H1 (cell line): Measurements from ENCODE around the gene NCF4. TPM values are rescaled to one million over a fixed set of nuclear protein-coding genes. Genes with fewer than 3 reads are reported as not detected.
A peak's percentile ranks its signal among the peaks of the same experiment; 100 is the strongest.

Experiments
- CTCF ChIA-PET: fragments of 300-600 bp; sonication (Branson Sonifier 250); formaldehyde crosslinking; loops from one replicate; lab custom pipeline; 2021; ENCODE audit not compliant: partially characterized antibody; lab: Charles Lee
- POLR2A ChIA-PET: fragments of 300-600 bp; sonication (Branson Sonifier 250); formaldehyde crosslinking; loops from one replicate; lab custom pipeline; 2021; ENCODE audit warnings: inconsistent platforms; ENCODE audit not compliant: partially characterized antibody; lab: Charles Lee
- DNase-seq, 2 experiments: peaks; one replicate each; pipeline versions ENCODE4 v3.0.0 to v3.0.0-alpha.2; 2010 to 2022; ENCODE audit warnings: low spot score in 2 of 2, low read depth in 1 of 2, mixed read lengths in 1 of 2
- FAIRE-seq: peaks from 2 replicates; lab custom pipeline; 2011; peaks lifted over from hg19 to GRCh38; lab: Jason Lieb, UNC
- H2AFZ ChIP-seq: 2 replicates; pipeline ENCODE4 v1.8.1; 2012; ENCODE audit warnings: low read length, inconsistent platforms
- H2AK5ac ChIP-seq: 2 replicates; pipeline ENCODE4 v1.6.1; 2013; ENCODE audit warnings: low read depth, low read length
- H2BK120ac ChIP-seq: replicated peaks from 2 replicates; pipeline ENCODE3; 2013; ENCODE audit warnings: low read depth, low read length, inconsistent platforms
- H2BK12ac ChIP-seq: 2 replicates; pipeline ENCODE4 v1.6.1; 2013; ENCODE audit warnings: low read depth, low read length
- H2BK15ac ChIP-seq: 2 replicates; pipeline ENCODE4 v1.6.1; 2013; ENCODE audit warnings: low read length
- H2BK20ac ChIP-seq: 2 replicates; pipeline ENCODE4 v1.6.1; 2013; ENCODE audit warnings: low read length
- H2BK5ac ChIP-seq: 2 replicates; pipeline ENCODE4 v1.6.1; 2013; ENCODE audit warnings: low read depth, low read length
- H3K14ac ChIP-seq: 2 replicates; pipeline ENCODE4 v1.6.1; 2013; ENCODE audit warnings: inconsistent platforms; ENCODE audit not compliant: insufficient read length
- H3K18ac ChIP-seq: 2 replicates; pipeline ENCODE4 v1.6.1; 2013; ENCODE audit warnings: low read length; ENCODE audit errors: extremely low read depth
- H3K23ac ChIP-seq: 2 replicates; pipeline ENCODE4 v1.6.1; 2013; ENCODE audit warnings: inconsistent platforms; ENCODE audit not compliant: insufficient read length
- H3K23me2 ChIP-seq: 2 replicates; pipeline ENCODE4 v1.6.1; 2013; ENCODE audit warnings: low read depth, low read length
- H3K27ac ChIP-seq: 2 replicates; pipeline ENCODE4 v1.6.1; 2011; ENCODE audit warnings: low read depth, low read length, inconsistent platforms
- H3K27me3 ChIP-seq, 4 experiments: replicated peaks in 1 of 4; 1 replicate in 1 of 4; 2 replicates in 3 of 4; pipeline versions ENCODE4 v1.6.1 to v1.8.1; 2011 to 2013; ENCODE audit warnings: low read length in 3 of 4, mild to moderate bottlenecking in 3 of 4, inconsistent platforms in 2 of 4, mixed read lengths in 2 of 4, moderate library complexity in 1 of 4; ENCODE audit not compliant: control insufficient read depth in 3 of 4, insufficient read depth in 3 of 4; ENCODE audit errors: extremely low read depth in 1 of 4
- H3K36me3 ChIP-seq, 4 experiments: 2 replicates each; pipeline versions ENCODE4 v1.6.1 to v1.8.1; 2011 to 2013; ENCODE audit warnings: mild to moderate bottlenecking in 4 of 4, low read length in 3 of 4, moderate library complexity in 2 of 4, control low read depth in 1 of 4, inconsistent platforms in 1 of 4; ENCODE audit not compliant: insufficient read depth in 4 of 4, control insufficient read depth in 2 of 4
- H3K4ac ChIP-seq: replicated peaks from 2 replicates; pipeline ENCODE3; 2013; ENCODE audit warnings: low read length, low read depth, mixed read lengths, inconsistent platforms; ENCODE audit not compliant: insufficient read length
- H3K4me1 ChIP-seq, 4 experiments: replicated peaks in 1 of 4; 1 replicate in 1 of 4; 2 replicates in 3 of 4; pipeline versions ENCODE4 v1.6.1 to v1.8.1; 2011 to 2013; ENCODE audit warnings: low read length in 3 of 4, inconsistent platforms in 2 of 4, mixed read lengths in 1 of 4; ENCODE audit not compliant: insufficient read depth in 4 of 4, control insufficient read depth in 3 of 4
- H3K4me2 ChIP-seq, 2 experiments: 2 replicates each; pipeline versions ENCODE4 v1.6.1 to v1.8.1; 2011 to 2013; ENCODE audit warnings: low read depth in 2 of 2, low read length in 2 of 2, control low read depth in 1 of 2, inconsistent platforms in 1 of 2, mild to moderate bottlenecking in 1 of 2; ENCODE audit not compliant: insufficient read depth in 1 of 2
- H3K4me3 ChIP-seq, 4 experiments: fragments of 200-600, 300-600 bp in 1 of 4; sonication (generic), shearing (Covaris generic), sonication (Bioruptor Twin) in 1 of 4; 2 replicates each; pipeline versions ENCODE4 v1.5.1 to v1.8.1; 2011 to 2016; ENCODE audit warnings: low read length in 4 of 4, low read depth in 3 of 4, control low read depth in 2 of 4, inconsistent platforms in 2 of 4, mild to moderate bottlenecking in 2 of 4, mixed read lengths in 1 of 4, moderate library complexity in 1 of 4; ENCODE audit not compliant: insufficient read depth in 2 of 4; ENCODE audit errors: extremely low read depth in 1 of 4
- H3K56ac ChIP-seq: replicated peaks from 2 replicates; pipeline ENCODE3; 2013; ENCODE audit warnings: low read depth, mild to moderate bottlenecking, mixed read lengths, low read length, inconsistent platforms; ENCODE audit not compliant: insufficient read length
- H3K79me1 ChIP-seq: 2 replicates; pipeline ENCODE4 v1.6.1; 2013; ENCODE audit warnings: low read depth, low read length, control low read depth
- H3K79me2 ChIP-seq, 2 experiments: 2 replicates each; pipeline versions ENCODE4 v1.6.1 to v1.8.1; 2012 to 2013; ENCODE audit warnings: low read length in 2 of 2, mild to moderate bottlenecking in 2 of 2, inconsistent platforms in 1 of 2; ENCODE audit not compliant: insufficient read depth in 2 of 2, control insufficient read depth in 1 of 2
- H3K9ac ChIP-seq, 4 experiments: replicated peaks in 1 of 4; 1 replicate in 1 of 4; 2 replicates in 3 of 4; pipeline versions ENCODE4 v1.6.1 to v1.8.1; 2011 to 2013; ENCODE audit warnings: low read depth in 3 of 4, low read length in 3 of 4, control low read depth in 2 of 4, mild to moderate bottlenecking in 2 of 4, moderate library complexity in 2 of 4, inconsistent platforms in 1 of 4; ENCODE audit errors: extremely low read depth in 1 of 4
- H3K9me3 ChIP-seq, 2 experiments: 2 replicates each; pipeline versions ENCODE4 v1.6.1 to v1.8.1; 2012 to 2013; ENCODE audit warnings: mild to moderate bottlenecking in 2 of 2, moderate library complexity in 2 of 2, control low read depth in 1 of 2, inconsistent platforms in 1 of 2, low read depth in 1 of 2, low read length in 1 of 2, mixed read lengths in 1 of 2; ENCODE audit not compliant: insufficient read depth in 2 of 2
- H4K20me1 ChIP-seq, 2 experiments: replicated peaks in 1 of 2; 2 replicates each; pipeline versions ENCODE3 to v1.8.1; 2011 to 2013; ENCODE audit warnings: inconsistent platforms in 2 of 2, low read length in 2 of 2, mild to moderate bottlenecking in 1 of 2; ENCODE audit not compliant: insufficient read depth in 2 of 2, control insufficient read depth in 1 of 2
- H4K5ac ChIP-seq: 2 replicates; pipeline ENCODE4 v1.6.1; 2013; ENCODE audit warnings: low read length, low read depth, mixed read lengths, inconsistent platforms; ENCODE audit not compliant: insufficient read length
- H4K8ac ChIP-seq: 2 replicates; pipeline ENCODE4 v1.8.0; 2013; ENCODE audit warnings: mild to moderate bottlenecking, moderate library complexity, low read length, inconsistent platforms; ENCODE audit not compliant: insufficient read depth; ENCODE audit errors: extremely low read depth
- H4K91ac ChIP-seq: replicated peaks from 2 replicates; pipeline ENCODE3; 2013; ENCODE audit warnings: low read length, mixed read lengths, inconsistent platforms; ENCODE audit not compliant: insufficient read length
- E2F6 ChIP-seq: IDR thresholded peaks from 2 replicates; pipeline ENCODE4 v1.6.1; 2012; ENCODE audit warnings: inconsistent platforms
- TEAD4 ChIP-seq: IDR thresholded peaks from 2 replicates; pipeline ENCODE4 v1.6.1; 2012; ENCODE audit warnings: low read depth, low read length, inconsistent platforms, mixed read lengths
- WGBS, 2 experiments: shearing (Covaris generic) in 1 of 2; methylation state at CpG; one replicate each; pipeline versions ENCODE4 v1.1.6 to v1.1.7; 2013 to 2015; ENCODE audit warnings: low lambda C conversion rate in 2 of 2, mixed read lengths in 2 of 2, inconsistent platforms in 1 of 2, low coverage in 1 of 2, missing lambda C conversion rate in 1 of 2; ENCODE audit not compliant: insufficient replicate concordance in 2 of 2, insufficient coverage in 1 of 2, insufficient read length in 1 of 2; ENCODE audit errors: extremely low coverage in 1 of 2, missing lambda C conversion rate in 1 of 2; 5-methylcytosine and 5-hydroxymethylcytosine counted together
- polyA plus RNA-seq, 7 experiments: library from polyadenylated mRNA; depleted of rRNA in 3 of 7; stranded (reverse) in 5 of 7; unstranded in 2 of 7; fragments of >200 nt in 5 of 7; fragments of 200-250 nt in 2 of 7; gene quantifications; 1 replicate in 5 of 7; 2 replicates in 1 of 7; 4 replicates in 1 of 7; pipeline versions ENCODE4 v1.2.1 to v1.2.3, GENCODE V29; 2011 to 2013; ENCODE audit warnings: missing spikeins in 2 of 7, mixed read lengths in 2 of 7
- total RNA-seq: library from RNA; stranded (reverse); fragmentation: NEBNext Ultra II Directional; extraction: Animal tissue kit (Norgen Biotek cat#: 25700); gene quantifications from 2 replicates; pipeline ENCODE4 v1.2.1, GENCODE V29; 2021

NCF4 gene
- total and polyA plus RNA-seq, 2 of the 8 experiments (the other 6 are each of a cell fraction or from before 2014, with no cell fraction given): 0.20 TPM; not detected in 1

GRCh38 chr22:36819112-36819511, 41.7 kb upstream of the NCF4 start:
- DNase-seq (no peak), FAIRE-seq (no peak)
- ChIA-PET CTCF (interaction anchor here (0.6 to 3.9 kb wide), 6 partner anchors 13 to 725 kb away, joined by 3 to 16 read pairs (median 4); no protein-coding TSS in a partner anchor), POLR2A (interaction anchor here (2.0 kb wide), 1 partner anchor 13 kb away, joined by 6 read pairs; no protein-coding TSS in a partner anchor)
- Histone ChIP-seq H3K4me2 (no peak overlapping the region), H3K14ac (no peak overlapping the region), H2BK12ac (no peak overlapping the region), H2BK15ac (no peak overlapping the region), H3K9ac (no peak overlapping the region), H3K79me1 (no peaks in the 10 kb centered on the region), H2BK20ac (no peak overlapping the region), H2AK5ac (no peak overlapping the region), H3K79me2 (no peaks in the 10 kb centered on the region), H3K27ac (no peak overlapping the region), H3K9me3 (no peaks in the 10 kb centered on the region), H3K23me2 (peaks cover 11% of the 10 kb centered on the region), H4K5ac (no peak overlapping the region), H4K8ac (no peak overlapping the region; the same call in 1 of the 2 replicates), H2BK120ac (no peak overlapping the region), H3K4me3 (no peak overlapping the region), H4K20me1 (no peaks in the 10 kb centered on the region), H4K91ac (no peak overlapping the region), H3K56ac (no peak overlapping the region), H3K36me3 (no peaks in the 10 kb centered on the region), H3K23ac (no peak overlapping the region), H3K4ac (no peak overlapping the region), H3K27me3 (peaks cover 21 to 48% (median 40%) of the 10 kb centered on the region in 4 experiments), H2AFZ (no peak overlapping the region), H3K4me1 (peaks cover 0 to 23% (median 14%) of the 10 kb centered on the region in 4 experiments; a peak in 6 of 7 replicates), H2BK5ac (no peak overlapping the region), H3K18ac (no peak overlapping the region)
- WGBS, 2 experiments: 78% methylated on average over 8 of the region's 9 CpGs; no CpG with 5 or more reads in 1 of the 2 experiments
- TF ChIP-seq E2F6 (no peak), TEAD4 (peak; percentile 33; the same call in 1 of the 2 replicates)
